Smooth muscle cell (in vitro differentiated cells): ENCODE results near the gene OR2D2. TPM values are rescaled to one million over a fixed set of nuclear protein-coding genes. Genes with fewer than 3 reads are reported as not detected.

Experiments
- DNase-seq: peaks from one replicate; lab custom pipeline; 2025; ENCODE audit not compliant: unreplicated experiment; lab: John Stamatoyannopoulos, UW
- H2AFZ ChIP-seq: fragments of 200-600 bp; sonication (generic); 2 replicates; pipeline ENCODE4 v1.6.0; 2016; ENCODE audit warnings: antibody characterized with exemption, low read depth, mild to moderate bottlenecking
- H3F3A ChIP-seq: fragments of 200-600 bp; sonication (generic); 2 replicates; pipeline ENCODE4 v1.6.0; 2017; ENCODE audit warnings: antibody characterized with exemption, low read depth
- H3K27ac ChIP-seq: fragments of 200-600 bp; sonication (generic); 2 replicates; pipeline ENCODE4 v1.5.1; 2016; ENCODE audit warnings: low read depth, mild to moderate bottlenecking
- H3K27me3 ChIP-seq: fragments of 200-600 bp; sonication (generic); 2 replicates; pipeline ENCODE4 v1.6.1; 2016; ENCODE audit warnings: low read depth, mild to moderate bottlenecking
- H3K36me3 ChIP-seq: fragments of 200-600 bp; sonication (generic); 2 replicates; pipeline ENCODE4 v1.5.1; 2016; ENCODE audit warnings: low read depth
- H3K4me1 ChIP-seq: fragments of 200-600 bp; sonication (generic); 2 replicates; pipeline ENCODE4 v1.5.1; 2016; ENCODE audit warnings: low read depth
- H3K4me2 ChIP-seq: fragments of 200-600 bp; sonication (generic); 2 replicates; pipeline ENCODE4 v1.6.0; 2016; ENCODE audit warnings: mild to moderate bottlenecking
- H3K4me3 ChIP-seq: fragments of 200-600 bp; sonication (generic); 2 replicates; pipeline ENCODE4 v1.5.1; 2016; ENCODE audit warnings: mild to moderate bottlenecking
- H3K79me2 ChIP-seq: fragments of 200-600 bp; sonication (generic); 2 replicates; pipeline ENCODE4 v1.6.0; 2016; ENCODE audit warnings: low read depth, mild to moderate bottlenecking
- H3K9ac ChIP-seq: fragments of 200-600 bp; sonication (generic); 2 replicates; pipeline ENCODE4 v1.6.0; 2016; ENCODE audit warnings: low read depth
- H3K9me3 ChIP-seq: fragments of 200-600 bp; sonication (generic); replicated peaks from 2 replicates; pipeline ENCODE4 v1.5.1; 2016; ENCODE audit warnings: low read depth
- H4K20me1 ChIP-seq: fragments of 200-600 bp; sonication (generic); 2 replicates; pipeline ENCODE4 v1.6.0; 2016; ENCODE audit warnings: low read depth
- WGBS: methylation state at CpG from one replicate; pipeline ENCODE4 v1.1.7; 2016; ENCODE audit warnings: low lambda C conversion rate; 5-methylcytosine and 5-hydroxymethylcytosine counted together
- polyA plus RNA-seq: library from polyadenylated mRNA; unstranded; fragments of >200 nt; fragmentation: Nextera tagmentation; extraction: Ambion mirVana; gene quantifications from 2 replicates; pipeline ENCODE4 v1.2.1, GENCODE V29; 2016
- total RNA-seq: library from RNA; depleted of rRNA; stranded (reverse); fragments of >200 nt; gene quantifications from 2 replicates; pipeline ENCODE4 v1.2.3, GENCODE V29; 2014
- TF ChIP-seq, protein P1 (sequence below): fragments of 200-600 bp; sonication (generic); IDR thresholded peaks from 2 replicates; pipeline ENCODE4 v1.5.1; 2017; ENCODE audit warnings: borderline replicate concordance, mild to moderate bottlenecking, antibody characterized with exemption; ENCODE audit not compliant: insufficient read depth, poor library complexity, severe bottlenecking

Gene OR2D2
- total and polyA plus RNA-seq, 2 experiments from 2014 or later: 0.13 TPM; not detected in 1

DNA sequence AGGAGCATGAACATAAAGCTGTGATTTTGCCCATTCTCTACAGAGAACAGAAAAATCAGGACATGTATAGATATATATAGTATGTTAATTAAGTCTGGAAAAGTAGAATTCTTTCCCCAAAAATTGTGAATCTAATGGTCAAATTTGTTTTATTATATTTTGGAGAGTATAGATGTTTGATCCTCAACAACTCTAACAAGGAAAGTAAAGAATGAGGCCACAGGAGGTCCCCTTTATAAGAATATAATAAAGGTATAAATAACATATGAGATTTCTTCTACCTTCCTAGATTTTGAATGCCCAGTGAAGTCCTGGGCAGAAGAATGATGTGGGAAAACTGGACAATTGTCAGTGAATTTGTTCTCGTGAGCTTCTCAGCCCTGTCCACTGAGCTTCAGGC, 16.0 kb downstream of the OR2D2 start, which contains the start of gene OR10A4:
OR10A4 (plus strand) TSS at position 301 of the 400 bp plus-strand sequence; CDS start at position 324, 23 bp downstream.
- WGBS: 94% methylated on average over 1 of the region's 1 CpG
- Histone ChIP-seq H3K9me3 (no peaks in the 10 kb centered on the region), H3K36me3 (no peaks in the 10 kb centered on the region), H3K79me2 (no peaks in the 10 kb centered on the region), H3K4me2 (no peak within 1 kb of the TSS), H3K4me3 (no peak within 1 kb of the TSS), H2AFZ (no peak within 1 kb of the TSS), H4K20me1 (no peaks in the 10 kb centered on the region), H3K4me1 (no peaks in the 10 kb centered on the region), H3F3A (no peaks in the 10 kb centered on the region), H3K9ac (no peak within 1 kb of the TSS), H3K27me3 (no peaks in the 10 kb centered on the region), H3K27ac (no peak within 1 kb of the TSS)
- DNase-seq: no peak
- TF ChIP-seq, protein P1, sequence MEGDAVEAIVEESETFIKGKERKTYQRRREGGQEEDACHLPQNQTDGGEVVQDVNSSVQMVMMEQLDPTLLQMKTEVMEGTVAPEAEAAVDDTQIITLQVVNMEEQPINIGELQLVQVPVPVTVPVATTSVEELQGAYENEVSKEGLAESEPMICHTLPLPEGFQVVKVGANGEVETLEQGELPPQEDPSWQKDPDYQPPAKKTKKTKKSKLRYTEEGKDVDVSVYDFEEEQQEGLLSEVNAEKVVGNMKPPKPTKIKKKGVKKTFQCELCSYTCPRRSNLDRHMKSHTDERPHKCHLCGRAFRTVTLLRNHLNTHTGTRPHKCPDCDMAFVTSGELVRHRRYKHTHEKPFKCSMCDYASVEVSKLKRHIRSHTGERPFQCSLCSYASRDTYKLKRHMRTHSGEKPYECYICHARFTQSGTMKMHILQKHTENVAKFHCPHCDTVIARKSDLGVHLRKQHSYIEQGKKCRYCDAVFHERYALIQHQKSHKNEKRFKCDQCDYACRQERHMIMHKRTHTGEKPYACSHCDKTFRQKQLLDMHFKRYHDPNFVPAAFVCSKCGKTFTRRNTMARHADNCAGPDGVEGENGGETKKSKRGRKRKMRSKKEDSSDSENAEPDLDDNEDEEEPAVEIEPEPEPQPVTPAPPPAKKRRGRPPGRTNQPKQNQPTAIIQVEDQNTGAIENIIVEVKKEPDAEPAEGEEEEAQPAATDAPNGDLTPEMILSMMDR: no peak

DNA sequence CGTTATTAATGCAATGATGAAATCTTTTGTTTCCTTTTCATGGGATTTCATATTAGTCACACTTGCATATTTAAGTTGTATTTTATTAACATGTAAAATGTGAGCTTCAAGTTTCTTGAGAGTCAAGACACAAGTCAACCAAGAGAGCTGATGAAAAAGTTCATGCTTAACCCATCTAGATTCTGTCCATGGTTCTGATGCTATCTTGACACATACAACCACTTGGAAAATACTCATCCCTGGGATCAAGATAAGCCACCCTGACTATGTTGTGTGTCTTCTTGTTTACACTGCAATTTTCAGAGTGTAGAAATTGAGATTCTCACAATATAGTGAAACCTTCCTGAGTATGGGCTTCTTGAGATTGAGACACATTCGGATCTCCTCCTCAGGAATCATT, 16.5 kb downstream of the OR2D2 start:
- Histone ChIP-seq H4K20me1 (no peaks in the 10 kb centered on the region), H3F3A (no peaks in the 10 kb centered on the region), H3K9me3 (no peaks in the 10 kb centered on the region), H3K4me2 (no peak overlapping the region), H3K27me3 (no peaks in the 10 kb centered on the region), H3K9ac (no peak overlapping the region), H3K36me3 (no peaks in the 10 kb centered on the region), H3K27ac (no peak overlapping the region), H3K4me1 (no peaks in the 10 kb centered on the region), H3K79me2 (no peaks in the 10 kb centered on the region), H2AFZ (no peak overlapping the region), H3K4me3 (no peak overlapping the region)
- TF ChIP-seq, protein P1: no peak
- WGBS: 92% methylated on average over 2 of the region's 2 CpGs
- no peak for DNase-seq

DNA sequence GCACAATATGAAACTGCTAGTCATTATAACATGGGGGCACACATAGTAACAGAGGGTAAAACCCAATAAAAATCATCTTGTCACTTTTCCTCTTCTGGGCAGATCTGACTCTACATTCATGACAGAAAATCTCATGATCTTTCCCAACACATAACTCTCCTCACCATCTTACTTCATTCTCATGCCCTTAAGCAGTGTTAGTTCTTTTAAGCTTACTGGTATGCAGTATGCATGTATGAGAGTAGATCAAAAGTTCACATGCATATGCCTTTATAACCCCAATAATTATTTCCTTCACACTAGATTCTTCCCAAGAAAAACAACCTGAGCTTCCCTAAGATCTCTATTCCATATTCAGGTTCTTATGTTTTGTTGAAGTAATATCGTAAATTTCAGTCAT, 21.0 kb downstream of the OR2D2 start:
- Histone ChIP-seq H3K36me3 (no peaks in the 10 kb centered on the region), H2AFZ (no peak overlapping the region), H3K9me3 (no peaks in the 10 kb centered on the region), H3K4me1 (no peaks in the 10 kb centered on the region), H3K4me3 (no peak overlapping the region), H3K27ac (no peak overlapping the region), H3K79me2 (no peaks in the 10 kb centered on the region), H3K4me2 (no peak overlapping the region), H4K20me1 (no peaks in the 10 kb centered on the region), H3K9ac (no peak overlapping the region), H3F3A (no peaks in the 10 kb centered on the region), H3K27me3 (no peaks in the 10 kb centered on the region)
- TF ChIP-seq, protein P1: no peak
- WGBS: 89% methylated on average over 1 of the region's 1 CpG
- DNase-seq: no peak

DNA sequence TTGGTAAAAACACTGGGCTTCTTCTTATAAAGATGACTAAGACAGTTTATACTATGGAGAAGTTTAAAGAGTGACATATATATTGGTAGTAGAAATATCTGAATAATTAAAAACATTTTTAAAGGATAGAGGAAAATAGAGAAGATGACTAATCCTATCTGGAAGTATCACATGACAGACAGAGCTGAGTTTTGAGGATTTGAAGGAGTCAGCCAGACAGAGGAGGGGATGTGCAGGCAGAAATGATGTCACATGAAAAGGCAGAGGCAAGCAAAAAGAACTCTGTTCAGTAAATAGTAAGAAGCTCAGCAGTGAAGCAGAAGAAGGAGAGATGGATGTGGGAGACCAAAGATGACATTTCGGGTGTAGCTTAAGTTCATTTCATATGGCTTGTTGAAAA, 27.9 kb downstream of the OR2D2 start:
- Histone ChIP-seq H4K20me1 (no peaks in the 10 kb centered on the region), H3K9ac (no peak overlapping the region), H3F3A (no peaks in the 10 kb centered on the region), H3K4me3 (no peak overlapping the region), H3K36me3 (no peaks in the 10 kb centered on the region), H3K79me2 (no peaks in the 10 kb centered on the region), H3K27ac (no peak overlapping the region), H3K9me3 (no peaks in the 10 kb centered on the region), H3K4me2 (no peak overlapping the region), H3K4me1 (no peaks in the 10 kb centered on the region), H2AFZ (no peak overlapping the region), H3K27me3 (no peaks in the 10 kb centered on the region)
- no peak for DNase-seq
- TF ChIP-seq, protein P1: no peak
- 100% methylated on average over 1 of the region's 1 CpG for WGBS
